Peyer's patch (tissue), 4 donors: ENCODE results near the gene USP36.

ENCODE experiments used
- POLR2A ChIP-seq, 2 donors: fragments of 450-650 bp; IDR thresholded peaks; one replicate each; pipeline ENCODE4 v1.5.1; 2017; ENCODE audit warnings: antibody characterized with exemption in 2 of 2, mild to moderate bottlenecking in 2 of 2, moderate library complexity in 2 of 2
- TF ChIP-seq, protein P1 (sequence below), 6 experiments: fragments of 450-650 bp in 4 of 6; fragments of 200-600 bp in 2 of 6; sonication (generic) in 1 of 6; IDR thresholded peaks; one replicate each; pipeline ENCODE4 v1.5.1; 2017 to 2019; ENCODE audit warnings: antibody characterized with exemption in 6 of 6, mild to moderate bottlenecking in 3 of 6, moderate library complexity in 1 of 6

DNA sequence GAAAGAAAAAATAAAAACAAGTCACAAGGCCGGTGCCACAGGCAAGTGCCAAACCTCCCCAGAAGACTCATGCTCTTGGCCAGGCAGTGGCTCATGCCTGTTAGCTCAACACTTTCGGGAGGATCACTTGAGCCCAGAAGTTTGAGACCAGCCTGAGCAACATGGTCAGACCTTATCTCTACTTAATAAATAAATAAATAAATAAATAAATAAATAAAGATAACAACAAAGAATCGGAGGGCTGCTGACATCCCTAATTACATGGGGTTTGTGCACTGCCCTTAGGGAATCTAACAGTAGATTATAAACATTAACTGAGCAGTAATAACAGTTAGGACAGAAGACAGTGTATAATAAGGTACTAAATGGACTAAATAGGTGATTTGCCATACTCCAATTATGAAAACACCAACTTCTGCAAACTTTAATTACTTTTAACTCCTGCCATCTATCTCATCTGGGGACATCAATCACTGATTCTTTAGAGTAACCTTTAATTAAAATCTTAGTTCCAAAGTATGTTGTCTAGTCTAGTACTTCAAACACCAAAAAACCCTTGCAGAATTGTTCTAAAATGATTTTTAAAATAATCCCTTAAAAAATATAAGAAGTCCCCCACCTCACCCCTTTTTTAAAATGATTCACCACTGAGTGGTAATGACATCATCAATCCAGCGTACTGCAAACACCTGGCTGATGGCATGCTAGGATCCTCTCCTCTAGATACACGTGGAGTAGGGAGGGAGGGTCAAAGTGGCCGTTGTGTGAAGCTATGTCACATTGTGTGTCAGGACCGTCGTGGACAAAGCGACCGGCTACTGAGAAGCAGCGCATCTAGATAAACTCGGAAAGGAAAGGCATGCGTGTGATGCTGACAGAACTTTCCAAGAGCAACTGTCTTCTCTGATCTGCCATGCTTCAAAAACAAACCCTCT is 87.0 kb downstream of the USP36 start:
- TF ChIP-seq, protein P1, sequence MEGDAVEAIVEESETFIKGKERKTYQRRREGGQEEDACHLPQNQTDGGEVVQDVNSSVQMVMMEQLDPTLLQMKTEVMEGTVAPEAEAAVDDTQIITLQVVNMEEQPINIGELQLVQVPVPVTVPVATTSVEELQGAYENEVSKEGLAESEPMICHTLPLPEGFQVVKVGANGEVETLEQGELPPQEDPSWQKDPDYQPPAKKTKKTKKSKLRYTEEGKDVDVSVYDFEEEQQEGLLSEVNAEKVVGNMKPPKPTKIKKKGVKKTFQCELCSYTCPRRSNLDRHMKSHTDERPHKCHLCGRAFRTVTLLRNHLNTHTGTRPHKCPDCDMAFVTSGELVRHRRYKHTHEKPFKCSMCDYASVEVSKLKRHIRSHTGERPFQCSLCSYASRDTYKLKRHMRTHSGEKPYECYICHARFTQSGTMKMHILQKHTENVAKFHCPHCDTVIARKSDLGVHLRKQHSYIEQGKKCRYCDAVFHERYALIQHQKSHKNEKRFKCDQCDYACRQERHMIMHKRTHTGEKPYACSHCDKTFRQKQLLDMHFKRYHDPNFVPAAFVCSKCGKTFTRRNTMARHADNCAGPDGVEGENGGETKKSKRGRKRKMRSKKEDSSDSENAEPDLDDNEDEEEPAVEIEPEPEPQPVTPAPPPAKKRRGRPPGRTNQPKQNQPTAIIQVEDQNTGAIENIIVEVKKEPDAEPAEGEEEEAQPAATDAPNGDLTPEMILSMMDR (IDR thresholded peaks at IDR 0.05): no peak
- TF ChIP-seq POLR2A (IDR thresholded peaks at IDR 0.05): no peak
